ENCODE measurements around the gene CD99L2.

DNA sequence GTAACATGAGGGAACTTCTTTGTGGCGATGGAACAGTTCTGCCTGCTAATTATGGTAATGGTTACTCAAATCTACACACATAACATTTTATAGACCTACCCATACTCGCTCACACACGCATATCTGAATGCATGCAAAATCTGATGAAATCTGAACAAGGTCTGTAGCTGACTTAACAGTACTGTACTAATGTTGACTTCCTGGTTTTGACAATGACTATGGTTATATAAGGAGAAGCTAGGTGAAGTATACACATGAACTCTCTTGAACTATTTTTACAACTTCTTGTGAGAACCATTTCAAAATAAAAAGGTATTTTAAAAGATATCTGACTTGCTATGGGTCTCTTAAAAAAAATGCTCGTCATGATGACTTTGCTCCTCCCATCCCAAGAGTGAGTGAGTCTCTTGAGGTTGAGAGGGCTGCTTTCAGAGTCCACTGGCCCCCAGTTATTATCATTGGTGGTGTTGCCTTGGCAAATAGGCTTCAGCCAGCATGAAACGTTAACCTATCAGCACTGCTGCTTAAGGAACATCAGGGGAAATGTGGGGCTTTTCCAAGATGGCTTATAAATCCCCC is 105.4 kb downstream of the CD99L2 start:
- TF ChIP-seq POLR2AphosphoS5 (IDR thresholded peaks at IDR 0.05): no peak
- TF ChIP-seq, protein P1, sequence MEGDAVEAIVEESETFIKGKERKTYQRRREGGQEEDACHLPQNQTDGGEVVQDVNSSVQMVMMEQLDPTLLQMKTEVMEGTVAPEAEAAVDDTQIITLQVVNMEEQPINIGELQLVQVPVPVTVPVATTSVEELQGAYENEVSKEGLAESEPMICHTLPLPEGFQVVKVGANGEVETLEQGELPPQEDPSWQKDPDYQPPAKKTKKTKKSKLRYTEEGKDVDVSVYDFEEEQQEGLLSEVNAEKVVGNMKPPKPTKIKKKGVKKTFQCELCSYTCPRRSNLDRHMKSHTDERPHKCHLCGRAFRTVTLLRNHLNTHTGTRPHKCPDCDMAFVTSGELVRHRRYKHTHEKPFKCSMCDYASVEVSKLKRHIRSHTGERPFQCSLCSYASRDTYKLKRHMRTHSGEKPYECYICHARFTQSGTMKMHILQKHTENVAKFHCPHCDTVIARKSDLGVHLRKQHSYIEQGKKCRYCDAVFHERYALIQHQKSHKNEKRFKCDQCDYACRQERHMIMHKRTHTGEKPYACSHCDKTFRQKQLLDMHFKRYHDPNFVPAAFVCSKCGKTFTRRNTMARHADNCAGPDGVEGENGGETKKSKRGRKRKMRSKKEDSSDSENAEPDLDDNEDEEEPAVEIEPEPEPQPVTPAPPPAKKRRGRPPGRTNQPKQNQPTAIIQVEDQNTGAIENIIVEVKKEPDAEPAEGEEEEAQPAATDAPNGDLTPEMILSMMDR (IDR thresholded peaks at IDR 0.05 in 8 of 11, conservative IDR thresholded peaks at IDR 0.05 in 3 of 11): no peak

Data from spleen (tissue), 7 donors.